Right lobe of liver (tissue), 6 donors: ENCODE data around the gene PMFBP1. TPM values are rescaled to one million over a fixed set of nuclear protein-coding genes. Genes with fewer than 3 reads are reported as not detected.

Source experiments
- ATAC-seq, 4 donors: fragments of 200-7000 bp; cut with Tn5 transposase; one replicate each; pipeline ENCODE4 v1.9.1; 2020; ENCODE audit warnings: mild to moderate bottlenecking in 4 of 4, moderate library complexity in 4 of 4
- DNase-seq, 3 donors: peaks; one replicate each; pipeline ENCODE4 v3.0.0-alpha.2; 2020
- H3K27ac ChIP-seq, 3 donors: fragments of 200-600 bp; one replicate each; pipeline ENCODE4 v1.8.0; 2022
- H3K27me3 ChIP-seq, 2 donors: fragments of 200-600 bp; one replicate each; pipeline ENCODE4 v1.8.0; 2022
- H3K36me3 ChIP-seq, 4 donors: fragments of 200-600 bp; sonication (generic) in 1 of 4; one replicate each; pipeline versions ENCODE4 v1.5.1 to v1.8.0; 2017 to 2022; ENCODE audit warnings: control low read depth in 1 of 4
- H3K4me1 ChIP-seq, 4 donors: fragments of 200-600 bp; sonication (generic) in 1 of 4; one replicate each; pipeline versions ENCODE4 v1.5.1 to v1.8.0; 2017 to 2022; ENCODE audit warnings: control low read depth in 1 of 4
- H3K4me3 ChIP-seq, 3 donors: fragments of 200-600 bp; one replicate each; pipeline ENCODE4 v1.8.0; 2022
- H3K9me3 ChIP-seq, 4 donors: fragments of 200-600 bp; sonication (generic) in 1 of 4; one replicate each; pipeline versions ENCODE4 v1.5.1 to v1.8.0; 2017 to 2022; ENCODE audit warnings: control low read depth in 1 of 4
- POLR2A ChIP-seq: fragments of 450-650 bp; IDR thresholded peaks from one replicate; pipeline ENCODE4 v1.6.1; 2017; ENCODE audit warnings: antibody characterized with exemption, mild to moderate bottlenecking
- WGBS: methylation state at CpG from one replicate; pipeline ENCODE4 v1.1.6; 2018; ENCODE audit warnings: low coverage, low lambda C conversion rate; ENCODE audit not compliant: insufficient coverage; ENCODE audit errors: missing lambda C conversion rate; 5-methylcytosine and 5-hydroxymethylcytosine counted together
- intact Hi-C, 2 donors: fragments of 100-400 bp; cut with DNase I; formaldehyde crosslinking; loops; one replicate each; pipeline versions ENCODE4 v1.11.2 to v1.14.1; 2022
- total RNA-seq, 6 experiments: library from RNA; depleted of rRNA in 2 of 6; stranded (reverse); fragments of >200 nt in 2 of 6; fragmentation: NEBNext Ultra II Directional in 3 of 6; extraction: Animal tissue kit (Norgen Biotek cat#: 25700) in 3 of 6; gene quantifications; one replicate each; pipeline versions ENCODE4 v1.1.0 to v1.2.4, GENCODE V29; 2016 to 2023
- TF ChIP-seq, protein P1 (sequence below), 4 donors: fragments of 200-600 bp in 3 of 4; fragments of 450-650 bp in 1 of 4; IDR thresholded peaks; one replicate each; pipeline versions ENCODE4 v1.5.1 to v1.8.0; 2016 to 2022; ENCODE audit warnings: antibody characterized with exemption in 4 of 4, mild to moderate bottlenecking in 2 of 4
- donor health status: DM: no; HTN: yes; CAD: no.
- donor health status: DM: no; HTN: no; CAD: no.
- donor health status: DM: no; HTN: no; CAD: no.
- donor health status: DM: no; HTN: yes; CAD: no.
- donor health status: DM: no; HTN: yes; CAD: no.

The PMFBP1 gene
- total RNA-seq, 6 experiments from 2014 or later: 0.09 to 0.53 (median 0.19) TPM; not detected in 2

GRCh38 chr16:72195609-72196008, 23.7 kb upstream of the PMFBP1 start:
- Histone ChIP-seq H3K36me3 (no peaks in the 10 kb centered on the region), H3K27ac (no peak overlapping the region), H3K4me3 (no peak overlapping the region), H3K27me3 (no peaks in the 10 kb centered on the region), H3K4me1 (no peaks in the 10 kb centered on the region), H3K9me3 (no peaks in the 10 kb centered on the region)
- ATAC-seq (no peak), DNase-seq (no peak)
- WGBS: 68% methylated on average over 4 of the region's 4 CpGs
- intact Hi-C loops: no loop called here
- no peak for TF ChIP-seq POLR2A
- TF ChIP-seq, protein P1, sequence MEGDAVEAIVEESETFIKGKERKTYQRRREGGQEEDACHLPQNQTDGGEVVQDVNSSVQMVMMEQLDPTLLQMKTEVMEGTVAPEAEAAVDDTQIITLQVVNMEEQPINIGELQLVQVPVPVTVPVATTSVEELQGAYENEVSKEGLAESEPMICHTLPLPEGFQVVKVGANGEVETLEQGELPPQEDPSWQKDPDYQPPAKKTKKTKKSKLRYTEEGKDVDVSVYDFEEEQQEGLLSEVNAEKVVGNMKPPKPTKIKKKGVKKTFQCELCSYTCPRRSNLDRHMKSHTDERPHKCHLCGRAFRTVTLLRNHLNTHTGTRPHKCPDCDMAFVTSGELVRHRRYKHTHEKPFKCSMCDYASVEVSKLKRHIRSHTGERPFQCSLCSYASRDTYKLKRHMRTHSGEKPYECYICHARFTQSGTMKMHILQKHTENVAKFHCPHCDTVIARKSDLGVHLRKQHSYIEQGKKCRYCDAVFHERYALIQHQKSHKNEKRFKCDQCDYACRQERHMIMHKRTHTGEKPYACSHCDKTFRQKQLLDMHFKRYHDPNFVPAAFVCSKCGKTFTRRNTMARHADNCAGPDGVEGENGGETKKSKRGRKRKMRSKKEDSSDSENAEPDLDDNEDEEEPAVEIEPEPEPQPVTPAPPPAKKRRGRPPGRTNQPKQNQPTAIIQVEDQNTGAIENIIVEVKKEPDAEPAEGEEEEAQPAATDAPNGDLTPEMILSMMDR (IDR thresholded peaks at IDR 0.05): peak in 1 of 4 donors; percentile 3

DNA sequence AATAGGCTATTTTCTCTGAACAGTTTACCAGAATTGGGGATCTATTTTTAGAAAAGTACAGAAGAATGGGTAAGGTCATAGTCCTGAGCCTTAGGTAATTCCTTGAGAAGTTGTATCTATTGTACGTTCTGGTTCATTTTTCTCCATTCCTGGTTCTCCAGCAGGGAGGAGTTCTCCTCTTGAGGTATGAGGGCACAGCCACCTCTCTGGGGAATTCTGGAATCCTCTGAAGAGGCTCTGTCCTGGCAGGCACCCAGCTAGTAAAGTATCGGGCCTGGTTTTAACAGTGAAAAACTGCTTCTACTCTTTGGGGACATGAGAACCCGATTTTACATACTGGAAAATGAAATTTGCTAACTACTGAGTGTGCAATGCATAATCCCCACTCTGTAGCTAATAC, 19.6 kb upstream of the PMFBP1 start:
- H3K4me3 ChIP-seq: no peak overlapping the region
- H3K27me3 ChIP-seq: no peaks in the 10 kb centered on the region
- H3K4me1 ChIP-seq: no peaks in the 10 kb centered on the region
- H3K9me3 ChIP-seq: no peaks in the 10 kb centered on the region
- no peaks in the 10 kb centered on the region for H3K36me3 ChIP-seq
- WGBS: 65% methylated on average over 2 of the region's 3 CpGs
- ATAC-seq: no peak
- no peak overlapping the region for H3K27ac ChIP-seq
- no peak for DNase-seq
- TF ChIP-seq POLR2A: no peak
- TF ChIP-seq, protein P1 (IDR thresholded peaks at IDR 0.05): no peak
- intact Hi-C loops: no loop called here

GRCh38 chr16:72189865-72190371, 18.0 kb upstream of the PMFBP1 start:
- DNase-seq: no peak
- Histone ChIP-seq H3K36me3 (no peaks in the 10 kb centered on the region), H3K27ac (no peak overlapping the region), H3K4me3 (no peak overlapping the region), H3K27me3 (no peaks in the 10 kb centered on the region), H3K4me1 (no peaks in the 10 kb centered on the region), H3K9me3 (no peaks in the 10 kb centered on the region)
- TF ChIP-seq POLR2A: no peak
- TF ChIP-seq, protein P1 (IDR thresholded peaks at IDR 0.05): no peak
- peak in 2 of 4 donors; percentile 16 to 33 for ATAC-seq
- WGBS: 60% methylated on average over 5 of the region's 6 CpGs
- intact Hi-C loops: no loop called here

DNA sequence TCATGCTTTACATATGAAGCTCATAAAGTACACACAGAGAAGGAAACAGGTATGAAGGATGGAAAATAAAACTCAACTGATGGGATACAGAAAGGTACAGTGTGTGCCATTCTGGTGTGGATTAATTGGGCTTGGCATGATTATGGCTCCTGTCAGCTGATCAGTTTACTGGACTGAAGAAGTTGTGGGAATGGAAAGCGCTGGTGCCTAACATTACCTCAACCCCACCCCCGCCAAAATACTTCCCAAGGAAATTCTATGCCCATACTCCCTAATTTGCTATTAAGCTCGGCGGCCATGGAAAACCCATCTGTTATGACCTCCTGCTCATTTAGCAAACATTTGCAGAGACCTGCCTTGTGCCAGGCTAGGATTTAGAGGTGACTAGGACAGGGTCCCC, 16.6 kb upstream of the PMFBP1 start:
- ATAC-seq (no peak), DNase-seq (no peak)
- 95% methylated on average over 2 of the region's 4 CpGs for WGBS
- H3K4me1 ChIP-seq: no peaks in the 10 kb centered on the region
- intact Hi-C loops: no loop called here
- H3K36me3 ChIP-seq: no peaks in the 10 kb centered on the region
- no peaks in the 10 kb centered on the region for H3K9me3 ChIP-seq
- TF ChIP-seq POLR2A: no peak
- TF ChIP-seq, protein P1 (IDR thresholded peaks at IDR 0.05): no peak
- H3K4me3 ChIP-seq: no peak overlapping the region
- no peaks in the 10 kb centered on the region for H3K27me3 ChIP-seq
- H3K27ac ChIP-seq: no peak overlapping the region

GRCh38 chr16:72187551-72187950, 15.6 kb upstream of the PMFBP1 start:
- no peaks in the 10 kb centered on the region for H3K4me1 ChIP-seq
- H3K36me3 ChIP-seq: no peaks in the 10 kb centered on the region
- DNase-seq: no peak
- no peak for ATAC-seq
- no peaks in the 10 kb centered on the region for H3K9me3 ChIP-seq
- no peak overlapping the region for H3K27ac ChIP-seq
- WGBS: 68% methylated on average over 6 of the region's 6 CpGs
- no peaks in the 10 kb centered on the region for H3K27me3 ChIP-seq
- TF ChIP-seq, protein P1 (IDR thresholded peaks at IDR 0.05): no peak
- TF ChIP-seq POLR2A: no peak
- no peak overlapping the region for H3K4me3 ChIP-seq
- intact Hi-C loops: no loop called here
